ENCODE results near the gene FTCD. TPM values are rescaled to one million over a fixed set of nuclear protein-coding genes. Genes with fewer than 3 reads are reported as not detected.

FTCD gene
- total and polyA plus RNA-seq, 2 of the 4 experiments (the other 2 are of a cell fraction) = 0.55 TPM; not detected in 1

- no peaks in the 10 kb centered on the region for H3K79me1 ChIP-seq (ENCODE audit: low read depth in 1 of 2, low read length in 2 of 2)
- H3K27me3 ChIP-seq (ENCODE audit: control insufficient read depth, insufficient read depth, low read length) = no peaks in the 10 kb centered on the region
- H3K14ac ChIP-seq (replicated peaks; ENCODE audit: low read depth, low read length) = no peak overlapping the region
- ATAC-seq (ENCODE audit: low read depth) = no peak
- no peak for TF ChIP-seq RAD21 (IDR thresholded peaks at IDR 0.05; ENCODE audit: low read length)
- TF ChIP-seq SMC3 (IDR thresholded peaks at IDR 0.05; ENCODE audit: low read depth, low read length) = no peak
- TF ChIP-seq USF2 (IDR thresholded peaks at IDR 0.05; ENCODE audit: low read depth, low read length) = no peak
- TF ChIP-seq BHLHE40 (IDR thresholded peaks at IDR 0.05; ENCODE audit: low read depth, low read length) = no peak
- no peak for TF ChIP-seq CTCF (conservative IDR thresholded peaks at IDR 0.05; ENCODE audit: low read depth, low read length)
- no peak for TF ChIP-seq CHD1 (IDR thresholded peaks at IDR 0.05; ENCODE audit: low read depth, low read length)
- TF ChIP-seq CEBPB (IDR thresholded peaks at IDR 0.05; ENCODE audit: low read depth, low read length) = no peak
- TF ChIP-seq RCOR1 (IDR thresholded peaks at IDR 0.05; ENCODE audit: insufficient replicate concordance, low read length) = no peak
- TF ChIP-seq FOS (IDR thresholded peaks at IDR 0.05; ENCODE audit: low read depth, low read length) = no peak
- TF ChIP-seq RFX5 (IDR thresholded peaks at IDR 0.05; ENCODE audit: low read depth, low read length) = no peak
- H4K8ac ChIP-seq (ENCODE audit: low read depth in 2 of 2, low read length in 2 of 2) = no peak overlapping the region
- H3K18ac ChIP-seq (ENCODE audit: low read depth, low read length) = no peak overlapping the region
- no peak overlapping the region for H2AK9ac ChIP-seq (replicated peaks; ENCODE audit: low read depth, low read length, poor library complexity)
- 82% methylated on average over 13 of the region's 19 CpGs; no CpG with 5 or more reads in 1 of the 2 experiments for WGBS, 2 experiments (ENCODE audit: extremely low coverage in 2 of 2, insufficient read length in 1 of 2)
- no peak for DNase-seq
- dilution Hi-C loops (cut with HindIII; ENCODE audit: low sequenced_read_pairs, unreplicated experiment) = no loop called here
- peaks cover 2% of the 10 kb centered on the region for H3K4me1 ChIP-seq (ENCODE audit: control insufficient read depth, insufficient read depth, low read length)
- H2AK5ac ChIP-seq (ENCODE audit: low read depth, low read length) = no peak overlapping the region
- no peak overlapping the region for H4K5ac ChIP-seq (ENCODE audit: low read depth, low read length)
- H4K91ac ChIP-seq (ENCODE audit: insufficient read depth, low read depth, low read length) = no peak overlapping the region
- ChIA-PET POLR2A (ENCODE audit: unreplicated experiment) (no interaction called here), CTCF (no interaction called here)
- H2AFZ ChIP-seq (replicated peaks; ENCODE audit: low read length, poor library complexity) = no peak overlapping the region
- no peaks in the 10 kb centered on the region for H3K9me1 ChIP-seq (ENCODE audit: insufficient read depth, low read length)
- no peak overlapping the region for H3K9ac ChIP-seq (ENCODE audit: low read depth, low read length)
- no peak overlapping the region for H2BK15ac ChIP-seq (ENCODE audit: low read depth, low read length)
- H3K36me3 ChIP-seq (ENCODE audit: control insufficient read depth, insufficient read depth, low read length) = no peaks in the 10 kb centered on the region
- no peak overlapping the region for H3K4ac ChIP-seq (ENCODE audit: low read depth, low read length)
- no peaks in the 10 kb centered on the region for H4K20me1 ChIP-seq (ENCODE audit: insufficient read depth, low read length)
- in situ Hi-C loops (cut with MboI; ENCODE audit: low sequenced_read_pairs) = no loop called here
- no peaks in the 10 kb centered on the region for H3K9me3 ChIP-seq (ENCODE audit: control insufficient read depth, insufficient read depth, low read length)
- BruUV-seq (replicated peaks) = no TSS peak
- H3K4me3 ChIP-seq (ENCODE audit: insufficient read depth, low read depth, low read length) = no peak overlapping the region
- H2BK5ac ChIP-seq (ENCODE audit: low read depth, low read length, poor library complexity, severe bottlenecking) = no peak overlapping the region
- no peak overlapping the region for H3K56ac ChIP-seq (ENCODE audit: extremely low read depth, insufficient read depth, low read length)
- H3K27ac ChIP-seq (ENCODE audit: insufficient read depth, low read length) = no peak overlapping the region
- no peak overlapping the region for H3K4me2 ChIP-seq (ENCODE audit: low read depth, low read length)
- H2BK20ac ChIP-seq (ENCODE audit: low read depth, low read length) = no peak overlapping the region
- intact Hi-C loops (cut with micrococcal nuclease) = no loop called here
- no peak overlapping the region for H2BK120ac ChIP-seq (ENCODE audit: low read depth, low read length)
- no peak overlapping the region for H3K23ac ChIP-seq (ENCODE audit: low read depth, low read length)
Observed at GRCh38 chr21:46150073-46150472, 5.3 kb downstream of the FTCD start.
